HEK293T (cell line): ENCODE results near the gene PCSK5.
"Not testable (repeated sequence)": the region's sequence is repeated elsewhere in the genome, so short reads cannot be mapped to it uniquely, and the experiment has no call there.

Source experiments
- CTCF ChIA-PET: fragments of 350-600 bp; formaldehyde crosslinking; extraction: SDS; loops from one replicate; lab custom pipeline; 2021; ENCODE audit warnings: antibody characterized with exemption, inconsistent platforms; lab: Yijun Ruan, JAX
- POLR2A ChIA-PET: fragments of 350-600 bp; formaldehyde crosslinking; extraction: SDS; loops from one replicate; lab custom pipeline; 2020; ENCODE audit warnings: antibody characterized with exemption, inconsistent platforms; lab: Yijun Ruan, JAX
- DNase-seq: peaks from one replicate; pipeline ENCODE4 v3.0.0; 2012; ENCODE audit warnings: mixed read lengths; ENCODE audit errors: extremely low spot score
- ARNT ChIP-seq: fragments of 450-650 bp; IDR thresholded peaks from 2 replicates; pipeline ENCODE4 v1.6.1; 2017; ENCODE audit warnings: mild to moderate bottlenecking
- BHLHE40 ChIP-seq: fragments of 450-650 bp; IDR thresholded peaks from 2 replicates; pipeline ENCODE4 v1.6.1; 2016; ENCODE audit warnings: mild to moderate bottlenecking, moderate library complexity, borderline replicate concordance
- CTBP1 ChIP-seq: fragments of 450-650 bp; IDR thresholded peaks from 2 replicates; pipeline ENCODE4 v1.6.1; 2016; ENCODE audit warnings: borderline replicate concordance
- ELF4 ChIP-seq: fragments of 450-650 bp; IDR thresholded peaks from 2 replicates; pipeline ENCODE4 v1.6.1; 2017; ENCODE audit warnings: antibody characterized with exemption
- FOXA1 ChIP-seq: fragments of 450-650 bp; IDR thresholded peaks from 2 replicates; pipeline ENCODE4 v1.6.1; 2016; ENCODE audit warnings: mild to moderate bottlenecking
- FOXK2 ChIP-seq: fragments of 450-650 bp; IDR thresholded peaks from 2 replicates; pipeline ENCODE4 v1.6.1; 2016; ENCODE audit warnings: mild to moderate bottlenecking
- FOXM1 ChIP-seq: fragments of 450-650 bp; IDR thresholded peaks from 2 replicates; pipeline ENCODE4 v1.6.1; 2017; ENCODE audit warnings: mild to moderate bottlenecking, borderline replicate concordance
- HDGF ChIP-seq: fragments of 450-650 bp; IDR thresholded peaks from 2 replicates; pipeline ENCODE4 v1.6.1; 2017; ENCODE audit warnings: antibody characterized with exemption, borderline replicate concordance
- L3MBTL2 ChIP-seq: fragments of 450-650 bp; conservative IDR thresholded peaks from 2 replicates; pipeline ENCODE4 v1.6.1; 2016; ENCODE audit warnings: mild to moderate bottlenecking
- LEF1 ChIP-seq: fragments of 450-650 bp; IDR thresholded peaks from 2 replicates; pipeline ENCODE4 v1.6.1; 2017; ENCODE audit warnings: mild to moderate bottlenecking, borderline replicate concordance
- NFRKB ChIP-seq: fragments of 450-650 bp; IDR thresholded peaks from 2 replicates; pipeline ENCODE4 v1.6.1; 2016; ENCODE audit warnings: mild to moderate bottlenecking, moderate library complexity
- SP1 ChIP-seq: fragments of 450-650 bp; IDR thresholded peaks from 2 replicates; pipeline ENCODE4 v1.6.1; 2017
- SUZ12 ChIP-seq: fragments of 450-650 bp; IDR thresholded peaks from 2 replicates; pipeline ENCODE4 v1.6.1; 2016; ENCODE audit warnings: mild to moderate bottlenecking
- TARDBP ChIP-seq: fragments of 450-650 bp; IDR thresholded peaks from 2 replicates; pipeline ENCODE4 v1.6.1; 2016
- ZNF384 ChIP-seq: fragments of 450-650 bp; IDR thresholded peaks from 2 replicates; pipeline ENCODE4 v1.6.1; 2016
- TF ChIP-seq, protein P1 (sequence below): fragments of 450-650 bp; IDR thresholded peaks from 2 replicates; pipeline ENCODE4 v1.6.1; 2016

PCSK5 gene

DNA sequence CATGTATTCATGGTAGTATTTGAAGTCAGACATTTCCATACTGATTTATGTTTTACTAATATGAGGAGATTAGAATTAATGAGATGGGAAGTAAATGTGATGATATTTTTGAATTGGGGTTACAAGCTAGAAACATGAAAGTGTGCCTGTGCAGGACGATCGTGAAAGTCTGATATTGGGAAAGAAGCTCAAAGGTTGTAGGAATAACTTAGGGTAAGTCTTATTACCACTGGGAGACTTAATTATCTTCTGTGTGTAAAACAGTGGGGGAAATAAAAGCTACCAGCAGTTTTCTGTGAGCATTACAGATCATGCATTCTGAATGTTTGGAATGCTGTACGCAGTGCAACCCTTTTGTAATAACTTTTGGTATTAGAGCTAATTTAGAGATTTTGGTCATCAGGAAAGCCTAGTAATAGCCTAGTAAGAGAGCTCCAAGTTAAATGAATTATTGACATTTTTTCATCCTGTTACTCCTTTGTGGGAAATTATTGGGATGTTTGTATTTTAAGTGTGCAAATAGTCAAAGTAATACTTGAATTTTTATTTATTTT is 153.9 kb downstream of the PCSK5 start:
- DNase-seq = no peak
- CTCF ChIA-PET = no interaction called here
- POLR2A ChIA-PET = no interaction called here
- no peak for TF ChIP-seq TARDBP
- TF ChIP-seq HDGF = no peak
- TF ChIP-seq FOXM1 = no peak
- no peak for TF ChIP-seq L3MBTL2
- TF ChIP-seq SUZ12 = no peak
- TF ChIP-seq ARNT = no peak
- no peak for TF ChIP-seq LEF1
- no peak for TF ChIP-seq ELF4
- TF ChIP-seq FOXA1 = no peak
- TF ChIP-seq, protein P1, sequence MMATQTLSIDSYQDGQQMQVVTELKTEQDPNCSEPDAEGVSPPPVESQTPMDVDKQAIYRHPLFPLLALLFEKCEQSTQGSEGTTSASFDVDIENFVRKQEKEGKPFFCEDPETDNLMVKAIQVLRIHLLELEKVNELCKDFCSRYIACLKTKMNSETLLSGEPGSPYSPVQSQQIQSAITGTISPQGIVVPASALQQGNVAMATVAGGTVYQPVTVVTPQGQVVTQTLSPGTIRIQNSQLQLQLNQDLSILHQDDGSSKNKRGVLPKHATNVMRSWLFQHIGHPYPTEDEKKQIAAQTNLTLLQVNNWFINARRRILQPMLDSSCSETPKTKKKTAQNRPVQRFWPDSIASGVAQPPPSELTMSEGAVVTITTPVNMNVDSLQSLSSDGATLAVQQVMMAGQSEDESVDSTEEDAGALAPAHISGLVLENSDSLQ = no peak
- TF ChIP-seq SP1 = no peak
- no peak for TF ChIP-seq ZNF384

- CTCF ChIA-PET = no interaction called here
- POLR2A ChIA-PET = no interaction called here
- TF ChIP-seq FOXK2 (no peak), NFRKB (no peak), ZNF384 (no peak), TARDBP (no peak), SUZ12 (no peak), FOXM1 (no peak), SP1 (no peak), ELF4 (no peak), CTBP1 (no peak), L3MBTL2 (no peak), ARNT (no peak)
- TF ChIP-seq, protein P1 = no peak
- DNase-seq = no peak
Observed at GRCh38 chr9:76045221-76045620, 154.7 kb downstream of the PCSK5 start.

GRCh38 chr9:76049341-76049740 is 158.9 kb downstream of the PCSK5 start:
- DNase-seq = no peak
- POLR2A ChIA-PET = no interaction called here
- CTCF ChIA-PET = no interaction called here
- TF ChIP-seq SP1 = no peak
- TF ChIP-seq ELF4 = no peak

DNA sequence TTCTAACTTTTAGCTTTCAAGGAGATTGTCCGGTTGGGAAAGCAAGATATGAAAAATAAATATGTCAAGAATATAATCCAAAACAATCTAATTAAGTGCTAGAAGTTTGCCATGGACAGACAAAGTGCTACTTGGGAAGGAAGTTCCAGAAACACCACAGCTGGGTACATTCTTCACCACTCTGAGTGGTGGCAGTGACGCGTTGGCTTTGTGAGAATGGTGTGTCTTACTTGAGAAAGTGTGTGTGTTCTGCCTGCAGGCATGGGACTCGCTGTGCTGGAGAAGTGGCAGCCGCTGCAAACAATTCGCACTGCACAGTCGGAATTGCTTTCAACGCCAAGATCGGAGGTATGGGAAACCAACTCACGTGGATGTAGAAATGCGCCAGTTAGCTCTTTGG is 177.2 kb downstream of the PCSK5 start:
- no peak for DNase-seq
- CTCF ChIA-PET = no interaction called here
- POLR2A ChIA-PET = no interaction called here
- no peak for TF ChIP-seq CTBP1
- TF ChIP-seq FOXM1 = no peak
- no peak for TF ChIP-seq NFRKB
- no peak for TF ChIP-seq SP1
- no peak for TF ChIP-seq ELF4
- no peak for TF ChIP-seq BHLHE40
- no peak for TF ChIP-seq FOXK2

DNA sequence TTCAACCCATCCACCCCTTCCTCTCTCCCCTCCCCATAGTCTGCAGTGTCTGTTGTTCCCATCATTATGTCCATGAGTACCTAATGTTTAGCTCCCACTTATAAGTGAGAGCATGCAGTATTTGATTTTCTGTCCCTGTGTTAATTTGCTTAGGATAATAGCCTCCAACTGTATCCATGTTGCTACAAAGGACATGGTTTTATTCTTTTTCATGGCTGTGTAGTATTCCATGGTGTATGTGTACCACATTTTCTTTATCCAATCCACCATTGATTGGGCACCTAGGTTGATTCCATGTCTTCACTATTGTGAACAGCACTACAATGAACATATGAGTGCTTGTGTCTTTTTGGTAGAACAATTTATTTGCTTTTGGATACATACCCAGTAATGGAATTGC is 187.1 kb downstream of the PCSK5 start:
- CTCF ChIA-PET = no interaction called here
- no peak for DNase-seq
- TF ChIP-seq ELF4 = no peak
- TF ChIP-seq L3MBTL2 = no peak
- TF ChIP-seq, protein P1 = no peak
- TF ChIP-seq NFRKB = no peak
- no peak for TF ChIP-seq FOXM1
- no peak for TF ChIP-seq HDGF
- no peak for TF ChIP-seq TARDBP
- TF ChIP-seq FOXK2 = no peak
- no peak for TF ChIP-seq SP1
- no peak for TF ChIP-seq ZNF384
- no peak for TF ChIP-seq BHLHE40
- TF ChIP-seq SUZ12 = no peak
- no peak for TF ChIP-seq ARNT
- no peak for TF ChIP-seq FOXA1
- TF ChIP-seq CTBP1 = no peak
- TF ChIP-seq LEF1 = no peak
- POLR2A ChIA-PET = no interaction called here

- POLR2A ChIA-PET, CTCF ChIA-PET: not testable (repeated sequence)
Observed at GRCh38 chr9:76081281-76081680, 190.8 kb downstream of the PCSK5 start.

GRCh38 chr9:76082057-76082456 is 191.6 kb downstream of the PCSK5 start:
- ChIA-PET POLR2A (no interaction called here), CTCF (no interaction called here)

More at GRCh38 chr9:76081281-76081680, 190.8 kb downstream of the PCSK5 start:
- DNase-seq = not testable (repeated sequence)

More at GRCh38 chr9:76082057-76082456, 191.6 kb downstream of the PCSK5 start:
- DNase-seq = no peak
- no peak for TF ChIP-seq ELF4
- TF ChIP-seq FOXK2 = no peak
- no peak for TF ChIP-seq SUZ12
- no peak for TF ChIP-seq BHLHE40
- no peak for TF ChIP-seq LEF1
- no peak for TF ChIP-seq CTBP1
- TF ChIP-seq SP1 = no peak
- TF ChIP-seq ZNF384 = no peak
- no peak for TF ChIP-seq HDGF
- no peak for TF ChIP-seq FOXA1
